H9 (cell line): ENCODE data around the gene TIAL1. TPM values are rescaled to one million over a fixed set of nuclear protein-coding genes. Genes with fewer than 3 reads are reported as not detected.

ENCODE experiments used
- DNase-seq: peaks from one replicate; pipeline ENCODE4 v3.0.0-alpha.2; 2017
- H2AFZ ChIP-seq: one replicate; pipeline ENCODE4 v1.6.1; 2013; ENCODE audit warnings: mild to moderate bottlenecking, low read length, control low read depth, moderate library complexity
- H2AK5ac ChIP-seq: 2 replicates; pipeline ENCODE4 v1.6.1; 2013; ENCODE audit warnings: low read length, control low read depth, mixed read lengths; ENCODE audit not compliant: insufficient read length
- H2BK120ac ChIP-seq: one replicate; pipeline ENCODE4 v1.6.1; 2013; ENCODE audit warnings: low read depth, mild to moderate bottlenecking, low read length, control low read depth, inconsistent platforms; ENCODE audit not compliant: poor library complexity, severe bottlenecking
- H2BK12ac ChIP-seq: 2 replicates; pipeline ENCODE4 v1.6.1; 2013; ENCODE audit warnings: low read length, control low read depth, mixed read lengths, low read depth; ENCODE audit not compliant: insufficient read length
- H2BK15ac ChIP-seq: 2 replicates; pipeline ENCODE4 v1.6.1; 2013; ENCODE audit warnings: low read depth, low read length, control low read depth
- H2BK20ac ChIP-seq: one replicate; pipeline ENCODE4 v1.6.1; 2013; ENCODE audit warnings: low read depth, mild to moderate bottlenecking, low read length, control low read depth, inconsistent platforms; ENCODE audit not compliant: poor library complexity, severe bottlenecking
- H2BK5ac ChIP-seq: 2 replicates; pipeline ENCODE4 v1.6.1; 2013; ENCODE audit warnings: low read length, control low read depth, mixed read lengths; ENCODE audit not compliant: insufficient read length
- H3K14ac ChIP-seq: 2 replicates; pipeline ENCODE4 v1.6.1; 2013; ENCODE audit warnings: low read length, control low read depth; ENCODE audit not compliant: insufficient read depth
- H3K18ac ChIP-seq: 2 replicates; pipeline ENCODE4 v1.6.1; 2013; ENCODE audit warnings: low read depth, mild to moderate bottlenecking, mixed read lengths, low read length, control low read depth; ENCODE audit not compliant: insufficient read length
- H3K23ac ChIP-seq: 2 replicates; pipeline ENCODE4 v1.6.1; 2013; ENCODE audit warnings: low read length, control low read depth, mixed read lengths, low read depth; ENCODE audit not compliant: insufficient read length
- H3K23me2 ChIP-seq: 2 replicates; pipeline ENCODE4 v1.6.1; 2013; ENCODE audit warnings: low read depth, mild to moderate bottlenecking, mixed read lengths, low read length, control low read depth; ENCODE audit not compliant: insufficient read length, poor library complexity, severe bottlenecking
- H3K27ac ChIP-seq: 2 replicates; pipeline ENCODE4 v1.5.1; 2013; ENCODE audit warnings: low read length, control low read depth, mixed read lengths, low read depth; ENCODE audit not compliant: insufficient read length
- H3K27me3 ChIP-seq: 2 replicates; pipeline ENCODE4 v1.6.1; 2013; ENCODE audit warnings: low read length, control low read depth, inconsistent platforms; ENCODE audit not compliant: insufficient read depth
- H3K4ac ChIP-seq: 2 replicates; pipeline ENCODE4 v1.6.1; 2013; ENCODE audit warnings: low read depth, mild to moderate bottlenecking, control low read depth, inconsistent platforms, low read length, moderate library complexity
- H3K4me1 ChIP-seq: 2 replicates; pipeline ENCODE4 v1.6.1; 2013; ENCODE audit warnings: low read length, control low read depth, inconsistent platforms; ENCODE audit not compliant: insufficient read depth
- H3K4me2 ChIP-seq: 2 replicates; pipeline ENCODE4 v1.6.1; 2013; ENCODE audit warnings: low read length, control low read depth, mixed read lengths; ENCODE audit not compliant: insufficient read length, insufficient read depth
- H3K56ac ChIP-seq: 2 replicates; pipeline ENCODE4 v1.6.1; 2013; ENCODE audit warnings: low read depth, mild to moderate bottlenecking, mixed read lengths, low read length, control low read depth; ENCODE audit not compliant: insufficient read length
- H3K79me1 ChIP-seq: 2 replicates; pipeline ENCODE4 v1.6.1; 2013; ENCODE audit warnings: low read depth, mild to moderate bottlenecking, moderate library complexity, low read length, control low read depth, inconsistent platforms; ENCODE audit not compliant: insufficient read depth, poor library complexity, severe bottlenecking
- H3K79me2 ChIP-seq: 2 replicates; pipeline ENCODE4 v1.6.1; 2013; ENCODE audit warnings: low read length, control low read depth, inconsistent platforms; ENCODE audit not compliant: insufficient read depth
- H3K9ac ChIP-seq: 2 replicates; pipeline ENCODE4 v1.6.1; 2013; ENCODE audit warnings: low read length, control low read depth, mixed read lengths; ENCODE audit not compliant: insufficient read length; ENCODE audit errors: extremely low read depth
- H3K9me3 ChIP-seq: one replicate; pipeline ENCODE4 v1.6.1; 2013; ENCODE audit warnings: low read depth, low read length, inconsistent platforms; ENCODE audit not compliant: control insufficient read depth
- H3T11ph ChIP-seq: one replicate; pipeline ENCODE4 v1.6.1; 2013; ENCODE audit warnings: mild to moderate bottlenecking, low read length, control low read depth, inconsistent platforms
- H4K20me1 ChIP-seq: one replicate; pipeline ENCODE4 v1.6.1; 2013; ENCODE audit not compliant: control insufficient read depth, insufficient read length, insufficient read depth
- H4K5ac ChIP-seq: 2 replicates; pipeline ENCODE4 v1.6.1; 2013; ENCODE audit warnings: low read depth, mild to moderate bottlenecking, mixed read lengths, low read length, control low read depth; ENCODE audit not compliant: insufficient read length
- H4K8ac ChIP-seq: replicated peaks from 2 replicates; pipeline ENCODE4 v1.6.1; 2013; ENCODE audit warnings: low read length, control low read depth, mixed read lengths, low read depth; ENCODE audit not compliant: insufficient read length
- H4K91ac ChIP-seq: 2 replicates; pipeline ENCODE4 v1.6.1; 2013; ENCODE audit warnings: low read depth, mild to moderate bottlenecking, moderate library complexity, mixed read lengths, low read length, control low read depth; ENCODE audit not compliant: insufficient read length
- H3K27ac Mint-ChIP-seq, 3 experiments: 2 replicates in 2 of 3; 3 replicates in 1 of 3; pipeline ENCODE4 v1.8.0; 2020 to 2021; ENCODE audit warnings: mixed read lengths in 3 of 3, mild to moderate bottlenecking in 1 of 3, moderate library complexity in 1 of 3
- H3K27me3 Mint-ChIP-seq: 2 replicates; pipeline ENCODE4 v1.8.0; 2021; ENCODE audit warnings: low read depth, mild to moderate bottlenecking, moderate library complexity, mixed read lengths
- H3K36me3 Mint-ChIP-seq, 3 experiments: 2 replicates in 2 of 3; 3 replicates in 1 of 3; pipeline ENCODE4 v1.8.0; 2020 to 2021; ENCODE audit warnings: low read depth in 3 of 3, mixed read lengths in 3 of 3; ENCODE audit not compliant: insufficient read depth in 1 of 3
- H3K4me1 Mint-ChIP-seq, 2 experiments: 2 replicates each; pipeline ENCODE4 v1.8.0; 2020; ENCODE audit warnings: mixed read lengths in 2 of 2
- H3K4me3 Mint-ChIP-seq, 2 experiments: 2 replicates in 1 of 2; 3 replicates in 1 of 2; pipeline ENCODE4 v1.8.0; 2020 to 2021; ENCODE audit warnings: mild to moderate bottlenecking in 2 of 2, mixed read lengths in 2 of 2, moderate library complexity in 1 of 2
- H3K9me3 Mint-ChIP-seq, 2 experiments: 2 replicates in 1 of 2; 3 replicates in 1 of 2; pipeline ENCODE4 v1.8.0; 2020; ENCODE audit warnings: mild to moderate bottlenecking in 2 of 2, mixed read lengths in 2 of 2, moderate library complexity in 1 of 2
- WGBS: extraction: QIAGEN DNeasy Blood & Tissue Kit; methylation state at CpG from one replicate; pipeline ENCODE4 v1.1.7; 2013; ENCODE audit warnings: missing lambda C conversion rate, low lambda C conversion rate, mixed read lengths; ENCODE audit not compliant: insufficient read length; ENCODE audit errors: extremely low coverage; 5-methylcytosine and 5-hydroxymethylcytosine counted together
- total RNA-seq: library from RNA; stranded (reverse); gene quantifications from 2 replicates; pipeline ENCODE4 v1.2.1, GENCODE V29; 2021
- TF ChIP-seq, protein P1 (sequence below): fragments of 200-600 bp; sonication (generic); conservative IDR thresholded peaks from 3 replicates; pipeline ENCODE4 v1.8.0; 2021; ENCODE audit warnings: antibody characterized with exemption, mild to moderate bottlenecking

Gene TIAL1
- total RNA-seq, 1 experiment from 2014 or later: 146 TPM

DNA sequence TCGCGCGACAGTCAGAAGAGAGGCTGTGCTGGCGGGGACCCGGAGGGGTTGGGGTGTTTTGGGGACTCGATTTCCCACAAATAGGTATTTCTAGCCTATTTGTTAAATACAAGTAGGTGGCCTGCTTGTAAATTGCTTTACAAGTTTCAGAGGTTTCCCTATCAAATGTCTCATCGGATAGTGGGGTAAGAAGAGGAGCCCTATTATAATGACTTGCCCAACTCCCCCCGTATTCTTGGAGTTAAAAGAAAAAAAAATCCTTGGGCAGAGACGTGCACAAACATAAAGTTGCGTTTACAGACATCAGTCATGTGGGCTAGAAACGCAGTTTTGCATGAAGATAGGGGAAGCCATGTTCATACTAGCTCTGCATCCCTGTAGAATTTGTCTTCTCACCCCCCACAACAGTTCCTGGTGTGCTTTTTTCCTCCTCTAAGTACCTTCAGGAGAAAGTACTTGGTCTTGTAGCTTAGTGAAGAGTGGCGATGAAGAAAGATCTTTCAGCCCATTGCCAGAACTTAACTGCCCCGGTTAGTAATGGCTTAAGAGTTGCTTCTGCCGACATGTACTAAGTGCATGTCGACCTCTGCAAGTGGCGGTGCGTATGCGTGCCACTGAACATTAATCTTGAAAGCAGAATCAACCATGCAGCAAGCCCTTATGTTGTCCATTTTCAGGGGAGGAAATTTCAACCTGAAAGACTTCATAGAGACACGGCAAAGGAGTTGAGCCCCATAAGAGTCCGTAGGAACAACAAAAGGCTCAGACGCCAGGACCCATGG, 832 bp upstream of the TIAL1 start:
- Histone ChIP-seq H2BK120ac (no peak overlapping the region), H2BK15ac (no peak overlapping the region), H3K4me2 (peak overlapping the region; percentile 45), H3K79me1 (no peaks in the 10 kb centered on the region), H3K23ac (no peak overlapping the region), H3K4ac (no peak overlapping the region), H3T11ph (no peak overlapping the region), H3K9me3 (no peaks in the 10 kb centered on the region), H4K5ac (no peak overlapping the region), H3K56ac (no peak overlapping the region), H2BK20ac (no peak overlapping the region), H2BK5ac (no peak overlapping the region), H3K27ac (no peak overlapping the region), H3K4me1 (peaks cover 4% of the 10 kb centered on the region; the same call in 1 of the 2 replicates), H3K23me2 (peaks cover 4% of the 10 kb centered on the region), H3K14ac (no peak overlapping the region), H2BK12ac (no peak overlapping the region), H4K20me1 (no peaks in the 10 kb centered on the region), H2AK5ac (no peak overlapping the region), H3K18ac (no peak overlapping the region), H4K91ac (no peak overlapping the region), H3K27me3 (no peaks in the 10 kb centered on the region), H2AFZ (no peak overlapping the region), H3K79me2 (peaks cover 32% of the 10 kb centered on the region; the same call in 1 of the 2 replicates), H3K9ac (no peak overlapping the region), H4K8ac (no peak overlapping the region)
- Mint-ChIP-seq H3K27ac (peak overlapping the region; percentile 61 to 99 (median 80); a peak in 6 of 7 replicates), H3K9me3 (peaks cover 7 to 8% of the 10 kb centered on the region in 2 experiments), H3K4me3 (peak overlapping the region; percentile 88 to 94), H3K27me3 (no peaks in the 10 kb centered on the region; the same call in 1 of the 2 replicates), H3K36me3 (peaks cover 15 to 26% (median 18%) of the 10 kb centered on the region in 3 experiments), H3K4me1 (peaks cover 33 to 36% of the 10 kb centered on the region in 2 experiments)
- no peak for DNase-seq
- no CpG with 5 or more reads among the region's 21 CpGs for WGBS
- TF ChIP-seq, protein P1, sequence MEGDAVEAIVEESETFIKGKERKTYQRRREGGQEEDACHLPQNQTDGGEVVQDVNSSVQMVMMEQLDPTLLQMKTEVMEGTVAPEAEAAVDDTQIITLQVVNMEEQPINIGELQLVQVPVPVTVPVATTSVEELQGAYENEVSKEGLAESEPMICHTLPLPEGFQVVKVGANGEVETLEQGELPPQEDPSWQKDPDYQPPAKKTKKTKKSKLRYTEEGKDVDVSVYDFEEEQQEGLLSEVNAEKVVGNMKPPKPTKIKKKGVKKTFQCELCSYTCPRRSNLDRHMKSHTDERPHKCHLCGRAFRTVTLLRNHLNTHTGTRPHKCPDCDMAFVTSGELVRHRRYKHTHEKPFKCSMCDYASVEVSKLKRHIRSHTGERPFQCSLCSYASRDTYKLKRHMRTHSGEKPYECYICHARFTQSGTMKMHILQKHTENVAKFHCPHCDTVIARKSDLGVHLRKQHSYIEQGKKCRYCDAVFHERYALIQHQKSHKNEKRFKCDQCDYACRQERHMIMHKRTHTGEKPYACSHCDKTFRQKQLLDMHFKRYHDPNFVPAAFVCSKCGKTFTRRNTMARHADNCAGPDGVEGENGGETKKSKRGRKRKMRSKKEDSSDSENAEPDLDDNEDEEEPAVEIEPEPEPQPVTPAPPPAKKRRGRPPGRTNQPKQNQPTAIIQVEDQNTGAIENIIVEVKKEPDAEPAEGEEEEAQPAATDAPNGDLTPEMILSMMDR: no peak
